HS-5 (cell line): ENCODE measurements around the gene SCAPER.
A peak's percentile ranks its signal among the peaks of the same experiment; 100 is the strongest.
"Not testable (repeated sequence)": the region's sequence is repeated elsewhere in the genome, so short reads cannot be mapped to it uniquely, and the experiment has no call there.

Experiments used
- DNase-seq: peaks from one replicate; pipeline ENCODE4 v3.0.0-alpha.2; 2012; ENCODE audit warnings: low read depth

SCAPER gene

DNA sequence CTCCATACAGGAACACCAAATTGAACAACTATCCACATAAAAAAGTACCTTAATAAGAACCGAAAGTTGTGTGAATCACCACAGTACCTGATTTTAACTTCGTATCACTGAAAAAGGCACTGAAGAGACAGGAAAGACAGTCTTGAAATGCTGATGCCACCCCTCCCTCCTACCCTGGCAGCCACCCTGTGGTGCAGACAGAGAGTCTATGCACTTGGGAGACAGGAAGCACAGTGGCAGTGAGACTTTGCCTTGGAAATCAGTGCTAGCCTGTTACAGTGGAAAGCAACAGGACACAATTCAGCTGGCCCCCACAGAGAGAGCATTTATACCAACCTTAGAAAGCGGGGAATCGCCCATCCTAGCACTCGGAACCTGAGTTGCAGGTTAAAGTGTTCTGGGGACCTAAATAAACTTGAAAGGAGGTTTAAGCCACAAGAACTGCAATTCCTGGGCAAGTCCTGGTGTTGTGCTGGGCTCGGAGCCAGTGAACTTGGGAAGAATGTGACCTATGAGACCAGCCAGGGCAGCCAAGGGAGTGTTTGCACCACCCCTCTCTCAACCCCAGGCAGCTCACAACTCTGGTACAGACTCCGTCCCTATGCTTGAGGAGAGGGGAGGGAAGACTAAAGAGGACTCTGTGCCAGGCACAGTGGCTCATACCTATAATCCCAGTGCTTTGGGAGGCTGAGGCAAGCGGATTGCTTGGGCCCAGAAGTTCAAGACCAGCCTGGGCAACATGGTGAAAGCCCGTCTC, 328.4 kb downstream of the SCAPER start:
- DNase-seq = no peak

DNA sequence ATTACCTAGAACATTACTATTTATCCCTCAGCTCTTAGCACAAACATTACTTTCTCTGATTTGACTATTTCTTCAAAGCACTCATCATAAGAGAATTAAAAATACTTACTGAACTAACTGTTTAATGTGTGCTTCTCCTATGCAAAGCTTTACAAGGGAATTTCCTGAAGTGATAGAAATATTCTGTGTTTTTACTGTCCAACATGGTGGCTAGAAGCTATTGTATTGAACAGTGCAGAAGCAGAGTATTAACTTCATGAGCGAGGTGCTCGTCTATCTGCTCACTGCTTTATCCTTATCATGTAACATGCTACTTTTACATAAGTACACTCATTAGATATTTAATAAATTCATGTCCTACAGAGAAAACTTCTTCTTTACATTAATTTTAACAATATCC, 329.5 kb downstream of the SCAPER start:
- no peak for DNase-seq

DNA sequence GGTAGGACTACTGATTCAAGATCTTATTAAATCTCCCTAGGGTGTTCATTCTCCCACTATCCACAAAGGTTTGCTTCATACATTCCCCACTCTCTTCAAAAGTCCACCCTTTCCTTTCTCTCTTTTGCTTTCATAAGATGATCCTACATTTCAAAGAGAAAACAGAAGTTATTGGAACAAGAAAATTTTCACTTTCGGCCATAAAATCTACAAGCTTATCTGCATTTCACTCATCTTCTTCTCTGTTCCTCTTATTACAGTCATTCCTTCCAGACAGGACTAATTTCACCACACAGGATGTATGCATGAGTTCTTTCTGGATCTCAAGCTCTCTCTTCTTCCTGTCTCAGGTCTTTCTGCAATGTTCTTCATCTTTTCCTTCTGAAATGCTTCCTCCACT, 329.9 kb downstream of the SCAPER start:
- DNase-seq = no peak

DNA sequence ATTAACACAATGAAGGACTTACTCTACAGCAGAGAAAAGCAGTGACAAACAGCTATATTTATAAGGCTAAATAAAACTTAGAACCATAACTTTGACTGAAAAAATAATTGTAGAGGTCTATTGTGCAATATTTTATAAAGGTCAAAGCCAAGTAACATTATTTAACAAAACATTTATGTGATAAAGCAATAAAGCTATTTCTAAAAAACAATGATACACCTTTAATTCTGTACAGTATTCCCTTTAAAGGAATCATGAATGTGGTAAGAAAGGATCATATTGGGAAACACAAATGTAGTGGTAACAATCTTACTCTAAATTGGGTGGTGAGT, 332.2 kb downstream of the SCAPER start:
- DNase-seq = no peak

DNA sequence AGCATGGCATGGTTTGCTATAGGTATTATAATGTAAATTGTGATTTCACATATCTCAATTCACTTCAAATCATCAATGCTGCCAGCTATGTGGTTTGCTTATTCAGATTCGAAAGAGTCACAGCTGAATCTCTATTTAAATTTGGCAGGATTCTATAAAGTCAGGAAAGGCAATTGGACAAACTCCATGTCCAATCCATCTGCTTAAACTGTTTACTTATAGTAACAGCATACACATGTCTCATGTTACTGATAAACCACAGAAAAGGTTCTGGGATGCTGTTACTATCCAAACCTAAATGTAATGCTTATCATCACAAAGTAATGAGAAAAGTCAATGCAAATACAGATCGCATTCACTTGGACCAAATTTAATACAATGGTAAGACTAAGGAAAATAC, 338.9 kb downstream of the SCAPER start:
- DNase-seq = no peak

DNA sequence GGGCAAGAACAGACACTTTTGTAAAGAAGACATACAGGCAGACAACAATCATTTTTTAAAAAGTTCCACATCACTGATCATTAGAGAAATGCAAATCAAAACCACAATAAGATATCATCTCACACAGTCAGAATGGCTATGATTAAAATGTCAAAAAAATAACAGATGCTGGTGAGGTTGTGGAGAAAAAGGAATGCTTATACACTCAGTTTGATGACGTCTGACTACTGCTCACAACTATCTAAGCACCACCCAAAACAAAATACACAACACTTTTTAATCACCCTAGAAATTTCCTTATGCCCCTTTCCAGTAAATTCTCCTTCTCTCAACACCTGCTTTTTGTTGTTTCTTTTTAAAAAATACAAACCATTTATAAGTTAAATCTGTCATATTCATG, 339.8 kb downstream of the SCAPER start:
- DNase-seq = no peak

DNA sequence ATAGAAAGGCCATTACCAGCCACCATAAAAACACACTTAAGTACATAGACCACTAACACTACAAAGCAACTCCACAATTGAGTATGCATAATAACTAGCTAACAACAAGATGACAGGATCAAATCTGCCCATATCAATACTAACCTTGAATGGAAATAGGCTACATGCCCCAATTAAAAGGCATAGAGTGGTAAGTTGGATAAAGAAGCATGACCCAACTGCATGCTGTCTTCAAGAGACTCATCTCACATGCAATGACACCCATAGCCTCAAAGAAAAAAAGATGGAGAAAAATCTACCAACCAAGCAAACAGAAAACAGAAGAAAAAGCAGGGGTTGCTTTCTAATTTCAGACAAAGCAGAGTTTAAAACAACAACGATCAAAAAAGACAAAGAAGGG, 349.9 kb downstream of the SCAPER start:
- DNase-seq = no peak

DNA sequence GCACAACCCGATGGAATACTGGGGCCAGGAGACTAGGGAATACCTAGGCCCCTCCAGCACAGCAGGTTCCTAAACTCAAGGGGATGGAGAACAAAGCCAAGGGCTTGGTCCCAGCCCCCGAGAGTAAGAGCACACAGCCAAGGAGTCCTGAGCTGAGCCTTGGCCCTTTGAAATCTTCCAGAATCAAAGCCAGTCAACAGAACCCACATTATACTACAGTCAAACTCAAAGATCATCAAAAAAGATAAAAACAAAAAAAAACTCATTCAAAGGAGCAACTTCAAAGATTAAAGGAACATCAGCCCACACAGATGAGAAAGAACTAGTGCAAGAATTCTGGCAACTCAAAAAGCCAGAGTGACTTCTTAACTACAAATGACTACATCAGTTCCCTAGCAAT, 351.6 kb downstream of the SCAPER start:
- no peak for DNase-seq

DNA sequence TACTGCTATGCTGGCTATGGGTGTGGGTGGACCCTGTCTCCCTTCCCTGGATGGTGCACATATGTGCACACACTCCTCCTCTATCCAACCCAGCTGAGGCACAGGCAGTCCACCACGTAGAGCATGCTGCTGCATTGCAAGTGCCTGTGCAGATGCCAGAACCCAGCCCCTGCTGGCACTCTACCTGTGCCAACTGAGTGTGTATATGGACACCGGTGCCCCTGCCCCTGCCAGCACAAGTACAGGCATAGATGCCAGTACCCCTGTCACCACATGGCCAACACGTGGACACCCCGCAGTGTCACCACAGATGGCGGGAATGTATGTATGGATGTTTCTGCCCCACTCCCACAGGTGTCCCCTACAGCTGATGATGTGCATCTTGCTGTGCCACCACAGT, 352.0 kb downstream of the SCAPER start:
- DNase-seq = no peak

DNA sequence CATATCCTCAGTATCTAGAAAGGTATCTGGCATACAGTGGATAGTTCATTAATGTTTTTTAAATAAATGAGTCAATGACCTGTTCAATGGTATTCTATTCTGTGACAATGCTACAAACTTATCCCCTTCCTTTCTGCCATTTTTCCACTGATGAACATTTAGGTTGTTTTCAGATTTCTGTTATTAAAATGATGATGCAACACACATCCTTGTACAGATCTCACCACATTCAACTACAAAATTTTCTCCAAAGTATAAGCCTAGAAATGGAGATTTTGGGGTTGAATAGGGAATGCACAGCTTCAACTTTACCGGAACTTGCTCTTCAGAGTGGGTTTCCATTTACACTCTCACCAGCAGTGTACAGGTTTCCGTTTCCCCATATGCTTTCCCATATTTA, 358.3 kb downstream of the SCAPER start:
- no peak for DNase-seq

DNA sequence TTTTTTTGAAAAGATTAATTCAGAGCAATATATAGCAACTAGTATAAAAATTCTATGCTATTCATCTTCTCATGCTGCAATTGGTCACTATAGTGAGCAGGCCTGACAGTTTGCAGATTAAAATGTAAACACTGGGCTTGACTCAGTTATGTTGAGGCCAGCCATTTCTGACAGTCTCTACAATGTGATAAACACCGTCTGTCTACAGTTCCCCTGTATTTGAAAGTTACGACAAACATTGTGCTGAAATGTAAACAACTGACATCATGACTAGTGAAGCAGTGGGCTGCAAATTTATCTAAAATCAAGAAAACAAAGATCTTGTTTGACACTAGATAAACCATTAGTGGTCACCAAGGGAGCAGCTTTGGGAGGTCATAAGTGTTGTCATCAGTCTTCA, 371.1 kb downstream of the SCAPER start:
- no peak for DNase-seq

DNA sequence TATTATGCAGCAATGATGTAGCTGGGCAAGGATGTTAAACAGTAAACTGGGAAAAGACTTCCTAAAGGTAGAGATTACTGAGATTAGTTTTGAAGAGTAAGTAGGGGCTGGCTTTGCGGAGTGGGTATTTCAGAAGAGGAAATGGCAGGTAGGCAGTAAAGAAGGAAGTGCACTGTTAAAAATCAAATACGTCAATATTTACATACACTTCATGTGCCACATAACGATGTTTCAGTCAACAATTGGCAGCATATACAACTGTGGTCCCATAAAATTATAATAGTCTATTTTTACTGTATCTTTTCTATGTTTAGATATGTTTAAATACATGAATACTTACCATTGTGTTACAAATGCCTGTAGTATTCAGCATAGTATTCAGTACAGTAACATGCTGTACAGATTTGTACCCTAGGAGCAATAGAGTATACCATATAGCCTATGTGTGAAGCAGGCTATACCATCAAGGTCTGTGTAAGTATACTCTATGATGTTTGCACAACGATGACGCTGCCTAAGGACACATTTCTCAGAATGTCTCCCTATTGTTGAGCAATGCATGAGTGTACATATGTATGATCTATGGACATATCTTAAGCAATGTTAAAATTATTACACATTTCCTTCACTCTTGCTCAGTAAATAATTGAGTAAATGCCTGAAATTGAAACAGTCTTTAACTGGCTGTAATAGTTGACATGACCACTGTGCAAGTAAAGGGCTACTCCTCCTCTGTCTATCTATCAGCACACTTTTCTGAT, 371.9 kb downstream of the SCAPER start:
- peak; percentile 34 for DNase-seq

DNA sequence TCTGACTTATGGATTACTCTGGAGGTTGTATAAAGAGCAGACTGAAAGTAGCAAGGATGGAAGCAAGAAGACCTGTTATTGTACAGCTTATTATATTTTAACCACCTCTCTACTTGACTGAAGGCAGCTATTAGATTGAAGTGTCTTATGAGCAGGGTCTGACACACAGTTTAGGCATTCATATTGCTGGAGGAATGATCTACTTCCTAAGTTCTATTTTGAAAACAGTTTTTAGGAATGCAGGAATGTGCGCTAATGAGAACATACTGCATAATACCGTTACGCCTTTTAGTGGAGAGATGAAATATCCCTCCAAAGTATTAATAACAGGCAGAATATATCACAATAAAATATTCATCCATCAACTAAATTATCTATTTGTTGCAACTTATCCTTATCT, 375.2 kb downstream of the SCAPER start:
- DNase-seq = no peak

DNA sequence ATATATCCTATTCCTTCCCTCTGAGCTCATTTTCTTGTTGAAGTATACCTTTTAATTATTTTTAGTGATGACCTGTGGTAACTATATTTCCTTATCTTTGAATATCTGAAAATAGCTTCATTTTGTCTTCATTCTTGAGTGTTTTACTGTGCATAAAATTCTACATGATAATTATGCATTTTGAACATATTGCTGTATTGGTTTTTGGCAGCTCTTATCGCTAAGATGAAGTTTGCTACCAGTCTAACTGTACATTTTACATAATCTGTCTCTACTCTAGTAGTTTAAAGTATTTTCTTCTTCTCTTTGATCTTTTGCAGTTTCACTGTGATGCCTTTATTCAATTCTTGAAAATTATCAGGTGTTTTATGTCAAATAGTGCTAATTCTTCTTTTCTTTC, 379.0 kb downstream of the SCAPER start:
- DNase-seq = no peak

DNA sequence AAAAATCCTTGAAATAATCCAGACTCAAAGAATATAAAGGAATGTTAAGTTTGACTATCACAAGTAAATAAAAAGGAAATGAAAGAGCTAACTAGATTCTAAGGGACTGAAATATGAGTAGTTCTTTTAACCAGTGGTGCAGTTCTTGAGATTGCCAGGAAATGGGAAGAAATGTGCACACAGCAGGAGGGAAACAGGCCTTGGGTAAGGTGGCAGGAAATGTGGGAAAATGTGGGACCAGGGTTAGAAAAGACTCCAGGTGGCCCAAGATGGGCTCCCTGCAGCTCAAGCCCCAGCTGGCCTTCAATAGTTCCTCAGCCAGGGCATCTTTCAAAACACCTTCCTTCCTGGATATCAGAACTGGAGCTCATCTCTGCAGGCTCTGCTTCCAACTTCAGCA, 387.2 kb downstream of the SCAPER start:
- DNase-seq = no peak

DNA sequence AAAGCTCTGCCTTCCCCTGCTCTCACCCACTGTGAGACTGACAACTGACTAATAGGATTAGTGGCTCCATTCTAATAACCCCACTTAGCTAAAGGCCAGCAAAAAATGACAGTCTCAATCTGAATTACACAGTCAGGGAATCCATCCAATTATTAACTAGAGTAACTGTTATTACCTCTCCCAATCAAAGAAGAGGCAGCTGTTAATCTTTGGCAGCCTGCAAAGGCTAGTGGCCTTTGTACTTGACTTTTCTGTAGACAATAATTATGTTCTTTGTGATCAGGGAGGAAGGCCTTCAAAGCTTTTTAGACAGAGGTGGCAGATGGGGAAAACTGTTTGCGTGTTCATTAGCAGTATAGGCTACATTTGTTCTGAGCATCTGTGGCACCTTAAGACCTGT, 390.9 kb downstream of the SCAPER start:
- DNase-seq = no peak

DNA sequence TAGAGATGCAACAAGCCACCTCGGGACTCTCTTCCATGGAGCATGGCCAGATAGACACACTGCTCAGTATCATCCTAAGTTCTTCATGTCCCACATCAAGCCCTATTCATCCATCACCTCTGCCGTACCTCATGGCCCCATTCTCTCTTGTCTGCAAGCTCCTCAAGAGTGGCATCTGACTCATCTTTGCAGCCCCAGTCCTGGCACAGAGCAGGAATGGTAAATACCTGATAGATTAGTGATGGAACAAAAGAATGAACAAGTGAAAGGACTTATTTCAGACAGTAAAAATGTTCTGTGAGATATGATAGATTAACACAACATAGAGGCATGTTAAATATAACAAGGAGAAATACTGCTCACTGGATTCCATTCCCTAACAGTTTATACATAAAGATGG, 392.2 kb downstream of the SCAPER start:
- no peak for DNase-seq

DNA sequence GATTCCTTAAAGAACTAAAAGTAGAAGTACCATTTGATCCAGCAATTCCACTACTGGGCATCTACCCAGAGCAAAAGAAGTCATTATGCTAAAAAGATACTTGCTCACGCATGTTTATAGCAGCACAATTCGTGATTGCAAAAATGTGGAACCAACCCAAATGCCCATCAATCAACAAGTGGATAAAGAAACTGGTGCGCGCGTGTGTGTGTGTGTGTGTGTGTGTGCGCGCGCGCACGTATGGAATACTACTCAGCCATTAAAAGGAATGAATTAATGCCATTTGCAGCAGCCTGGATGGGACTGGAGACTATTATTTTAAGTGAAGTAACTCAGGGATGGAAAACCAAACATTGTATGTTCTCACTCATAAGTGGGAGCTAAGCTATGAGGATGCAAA, 394.5 kb downstream of the SCAPER start:
- DNase-seq = not testable (repeated sequence)

DNA sequence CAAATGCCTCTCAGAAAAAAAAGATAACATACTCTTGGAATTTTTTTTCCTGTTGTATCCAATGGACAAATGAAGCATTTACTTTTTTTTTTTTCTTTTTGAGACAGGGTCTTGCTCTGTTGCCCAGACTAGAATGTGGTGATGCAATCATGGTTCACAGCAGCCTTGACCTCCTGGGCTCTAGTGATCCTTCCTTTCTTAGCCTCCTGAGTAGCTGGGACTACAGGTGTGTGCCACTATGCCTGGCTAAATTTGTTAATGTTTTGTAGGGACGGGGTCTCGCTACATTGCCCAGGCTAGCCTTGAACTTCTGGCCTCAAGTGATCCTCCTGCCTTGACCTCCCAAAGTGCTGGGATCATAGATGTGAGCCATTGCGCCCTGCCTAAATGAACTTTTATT, 401.3 kb downstream of the SCAPER start:
- no peak for DNase-seq

DNA sequence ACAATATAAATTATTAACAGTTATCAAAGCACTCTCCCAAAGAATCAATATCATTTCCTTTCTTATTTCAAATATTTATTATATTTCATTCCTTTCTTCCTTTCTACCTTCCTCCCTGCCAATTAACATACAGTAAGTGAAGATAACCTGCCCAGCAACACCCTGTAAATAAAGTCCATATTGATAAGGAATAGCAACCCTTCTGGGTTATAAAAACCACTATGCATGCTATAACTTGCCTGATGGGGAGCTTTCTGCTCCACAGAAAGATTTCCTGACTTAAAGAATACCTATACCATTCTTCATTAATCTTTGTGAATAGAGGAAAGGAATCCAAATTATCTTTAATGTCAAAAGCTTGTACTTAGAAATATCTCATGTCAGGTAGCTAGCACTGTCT, 402.0 kb downstream of the SCAPER start:
- DNase-seq = no peak

DNA sequence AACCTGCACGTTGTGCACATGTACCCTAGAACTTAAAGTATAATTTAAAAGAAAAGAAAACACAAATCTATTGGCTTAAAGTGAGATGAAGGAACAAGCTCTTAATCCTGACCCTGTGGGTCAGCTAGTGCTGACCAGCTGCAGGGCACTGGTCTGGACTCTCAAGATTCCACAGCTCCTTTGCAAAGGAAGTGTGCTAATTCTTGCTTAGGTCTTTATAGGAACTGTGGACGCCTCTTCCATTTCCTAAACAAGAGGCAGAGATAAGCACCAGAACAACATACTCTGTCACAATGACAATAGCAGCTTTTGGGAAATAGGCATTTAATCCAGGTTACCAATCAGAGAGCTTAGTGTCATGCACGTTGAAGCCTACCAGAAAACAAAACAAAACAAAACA, 402.5 kb downstream of the SCAPER start:
- no peak for DNase-seq

DNA sequence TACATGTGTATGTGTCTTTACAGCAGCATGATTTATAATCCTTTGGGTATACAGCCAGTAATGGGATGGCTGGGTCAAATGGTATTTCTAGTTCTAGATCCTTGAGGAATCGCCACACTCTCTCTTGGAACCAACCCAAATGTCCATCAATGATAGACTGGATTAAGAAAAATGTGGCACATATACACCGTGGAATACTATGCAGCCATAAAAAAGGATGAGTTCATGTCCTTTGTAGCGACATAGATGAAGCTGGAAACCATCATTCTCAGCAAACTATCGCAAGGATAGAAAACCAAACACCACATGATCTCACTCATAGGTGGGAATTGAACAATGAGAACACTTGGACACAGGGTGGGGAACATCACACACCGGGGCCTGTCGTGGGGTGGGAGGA, 403.0 kb downstream of the SCAPER start:
- not testable (repeated sequence) for DNase-seq

DNA sequence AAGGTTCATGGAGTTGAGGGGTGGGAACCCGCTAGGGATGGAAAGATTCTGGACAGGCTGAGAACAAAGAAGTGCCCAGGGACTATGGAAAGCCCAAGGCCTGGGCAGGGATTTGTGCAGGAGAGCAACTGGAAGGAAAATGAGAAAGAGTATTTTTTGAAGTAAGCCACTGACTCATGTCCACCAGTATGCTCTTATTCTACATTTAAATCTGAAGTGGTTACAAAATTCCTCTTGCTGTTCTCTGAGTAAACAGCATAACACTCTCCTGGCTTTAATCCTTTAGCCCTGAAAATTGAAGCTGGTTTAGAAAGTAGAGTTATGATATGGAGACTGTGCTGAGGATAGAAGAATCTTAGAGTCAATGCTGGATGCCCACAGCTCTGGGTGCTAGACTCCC, 403.4 kb downstream of the SCAPER start:
- DNase-seq = no peak

DNA sequence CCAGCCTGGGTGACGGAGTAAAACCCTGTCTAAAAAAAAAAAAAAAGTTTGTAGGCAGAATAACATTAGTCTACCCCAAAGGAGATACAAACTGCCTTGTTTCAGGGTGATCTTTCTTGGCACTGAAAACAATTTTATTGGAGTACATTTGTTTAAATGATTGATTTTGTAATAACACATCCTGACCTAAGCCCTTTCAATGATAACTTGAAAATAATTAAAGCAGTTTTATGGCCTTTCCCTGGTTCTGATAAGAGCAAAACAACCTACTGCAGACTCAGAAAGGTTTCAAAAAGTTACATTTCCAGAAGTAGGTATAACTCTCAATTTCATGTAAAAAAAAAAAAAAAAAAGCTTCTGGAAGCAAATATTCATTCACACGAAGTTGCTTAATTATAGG, 404.1 kb downstream of the SCAPER start:
- no peak for DNase-seq
